HEK293 (cell line): ENCODE data around the gene CAV1.

Experiments used
- CTCF ChIA-PET: fragments of 350-600 bp; formaldehyde crosslinking; extraction: SDS; loops from one replicate; lab custom pipeline; 2021; ENCODE audit warnings: antibody characterized with exemption; lab: Yijun Ruan, JAX
- POLR2A ChIA-PET: fragments of 300-600 bp; formaldehyde crosslinking; extraction: SDS; loops from one replicate; lab custom pipeline; 2020; ENCODE audit warnings: antibody characterized with exemption, inconsistent platforms; lab: Yijun Ruan, JAX
- H3K27ac ChIP-seq: fragments of 200-500 bp; sonication (Bioruptor generic); 2 replicates; pipeline ENCODE4 v1.5.1; 2014; ENCODE audit warnings: low read depth, low read length, control low read depth, inconsistent platforms; ENCODE audit errors: extremely low read depth
- H3K36me3 ChIP-seq, 2 experiments: fragments of 200-500 bp in 1 of 2; sonication (Bioruptor generic) in 1 of 2; 1 replicate in 1 of 2; 2 replicates in 1 of 2; pipeline ENCODE4 v1.5.1; 2014 to 2017; ENCODE audit warnings: inconsistent platforms in 2 of 2, low read length in 2 of 2; ENCODE audit not compliant: control insufficient read depth in 2 of 2, insufficient read depth in 1 of 2
- H3K4me1 ChIP-seq: fragments of 200-500 bp; sonication (Bioruptor generic); 2 replicates; pipeline ENCODE4 v1.5.1; 2014; ENCODE audit warnings: mild to moderate bottlenecking, low read length, inconsistent platforms; ENCODE audit not compliant: control insufficient read depth, insufficient read depth
- H3K4me3 ChIP-seq: 2 replicates; pipeline ENCODE4 v1.5.1; 2011; ENCODE audit warnings: low read depth, mild to moderate bottlenecking, control low read depth, low read length, moderate library complexity
- H3K9me3 ChIP-seq: fragments of 200-500 bp; sonication (Bioruptor generic); 2 replicates; pipeline ENCODE4 v1.5.1; 2014; ENCODE audit warnings: low read depth, low read length, inconsistent platforms; ENCODE audit not compliant: control insufficient read depth, insufficient read depth
- ELK4 ChIP-seq: IDR thresholded peaks from 2 replicates; pipeline ENCODE4 v1.6.1; 2011; ENCODE audit warnings: mild to moderate bottlenecking, low read depth, low read length, borderline replicate concordance
- KLF10 ChIP-seq: fragments of 450-650 bp; IDR thresholded peaks from 2 replicates; pipeline ENCODE4 v1.5.1; 2018; ENCODE audit warnings: missing biosample characterization, mild to moderate bottlenecking, missing genetic modification characterization
- SCRT2 ChIP-seq: fragments of 450-650 bp; formaldehyde crosslinking; IDR thresholded peaks from 2 replicates; pipeline ENCODE4 v1.5.1; 2016; ENCODE audit warnings: missing biosample characterization, missing genetic modification characterization
- ZBTB1 ChIP-seq: fragments of 450-650 bp; formaldehyde crosslinking; IDR thresholded peaks from 2 replicates; pipeline ENCODE4 v1.5.1; 2016; ENCODE audit warnings: missing biosample characterization, missing genetic modification characterization
- ZBTB8A ChIP-seq: fragments of 450-650 bp; formaldehyde crosslinking; IDR thresholded peaks from 2 replicates; pipeline ENCODE4 v1.5.1; 2016; ENCODE audit warnings: missing biosample characterization, missing genetic modification characterization
- ZFHX2 ChIP-seq: fragments of 450-650 bp; formaldehyde crosslinking; conservative IDR thresholded peaks from 2 replicates; pipeline ENCODE4 v1.5.1; 2016; ENCODE audit warnings: missing biosample characterization, missing genetic modification characterization
- ZNF184 ChIP-seq: fragments of 450-650 bp; IDR thresholded peaks from 2 replicates; pipeline ENCODE4 v1.5.1; 2018; ENCODE audit warnings: missing biosample characterization, mild to moderate bottlenecking, missing genetic modification characterization
- ZNF37A ChIP-seq: fragments of 450-650 bp; IDR thresholded peaks from 2 replicates; pipeline ENCODE4 v1.5.1; 2018; ENCODE audit warnings: missing biosample characterization, missing genetic modification characterization
- ZNF433 ChIP-seq: fragments of 450-650 bp; formaldehyde crosslinking; IDR thresholded peaks from 2 replicates; pipeline ENCODE4 v1.5.1; 2016; ENCODE audit warnings: missing biosample characterization, missing genetic modification characterization, low read depth
- ZNF585B ChIP-seq: fragments of 450-650 bp; formaldehyde crosslinking; IDR thresholded peaks from 2 replicates; pipeline ENCODE4 v1.5.1; 2016; ENCODE audit warnings: missing biosample characterization, missing genetic modification characterization
- ZNF707 ChIP-seq: fragments of 450-650 bp; formaldehyde crosslinking; IDR thresholded peaks from 2 replicates; pipeline ENCODE4 v1.5.1; 2016; ENCODE audit warnings: missing biosample characterization, missing genetic modification characterization
- TF ChIP-seq, protein P1 (sequence below): fragments of 450-650 bp; formaldehyde crosslinking; IDR thresholded peaks from 2 replicates; pipeline ENCODE4 v1.5.1; 2016; ENCODE audit warnings: missing biosample characterization, missing genetic modification characterization
- TF ChIP-seq, protein P2 (sequence below): fragments of 450-650 bp; formaldehyde crosslinking; IDR thresholded peaks from 2 replicates; pipeline ENCODE4 v1.5.1; 2016; ENCODE audit warnings: missing biosample characterization, missing genetic modification characterization
- TF ChIP-seq, protein P3 (sequence below): fragments of 450-650 bp; formaldehyde crosslinking; IDR thresholded peaks from 2 replicates; pipeline ENCODE4 v1.5.1; 2016; ENCODE audit warnings: missing biosample characterization, missing genetic modification characterization
- TF ChIP-seq, protein P4 (sequence below): fragments of 450-650 bp; formaldehyde crosslinking; IDR thresholded peaks from 2 replicates; pipeline ENCODE4 v1.5.1; 2017; ENCODE audit warnings: missing biosample characterization, missing genetic modification characterization

Gene CAV1

DNA sequence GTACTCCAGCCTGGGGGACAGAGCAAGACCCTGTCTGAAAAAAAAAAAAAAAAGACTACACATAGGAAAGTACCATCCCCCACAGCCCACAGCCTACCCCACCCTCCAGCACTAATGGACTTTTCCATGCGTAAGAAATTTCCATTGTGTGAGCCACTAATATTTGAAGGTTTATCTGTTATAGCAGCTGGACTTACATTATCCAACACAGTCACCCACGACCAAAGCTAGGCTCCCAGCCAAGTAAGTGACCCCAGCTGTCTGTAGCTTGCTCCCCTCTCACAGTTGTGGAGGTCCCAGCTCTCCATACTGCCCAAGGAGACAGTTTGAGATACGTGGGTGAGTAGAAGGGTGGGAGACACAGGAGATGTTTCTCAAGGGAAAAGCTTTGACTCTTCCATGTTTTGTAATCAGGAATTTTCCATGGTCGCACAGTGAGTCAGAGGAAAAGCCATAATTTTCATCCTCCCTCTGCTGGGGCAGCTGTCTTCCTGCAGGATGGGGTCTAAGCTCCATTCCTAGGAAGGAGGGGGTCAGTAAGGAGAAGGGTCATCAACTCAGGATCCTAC is 57.4 kb downstream of the CAV1 start:
- 0 out of 2 replicates have a peak, but pooled peaks have one; percentile 12 for TF ChIP-seq ZFHX2
- TF ChIP-seq, protein P1, sequence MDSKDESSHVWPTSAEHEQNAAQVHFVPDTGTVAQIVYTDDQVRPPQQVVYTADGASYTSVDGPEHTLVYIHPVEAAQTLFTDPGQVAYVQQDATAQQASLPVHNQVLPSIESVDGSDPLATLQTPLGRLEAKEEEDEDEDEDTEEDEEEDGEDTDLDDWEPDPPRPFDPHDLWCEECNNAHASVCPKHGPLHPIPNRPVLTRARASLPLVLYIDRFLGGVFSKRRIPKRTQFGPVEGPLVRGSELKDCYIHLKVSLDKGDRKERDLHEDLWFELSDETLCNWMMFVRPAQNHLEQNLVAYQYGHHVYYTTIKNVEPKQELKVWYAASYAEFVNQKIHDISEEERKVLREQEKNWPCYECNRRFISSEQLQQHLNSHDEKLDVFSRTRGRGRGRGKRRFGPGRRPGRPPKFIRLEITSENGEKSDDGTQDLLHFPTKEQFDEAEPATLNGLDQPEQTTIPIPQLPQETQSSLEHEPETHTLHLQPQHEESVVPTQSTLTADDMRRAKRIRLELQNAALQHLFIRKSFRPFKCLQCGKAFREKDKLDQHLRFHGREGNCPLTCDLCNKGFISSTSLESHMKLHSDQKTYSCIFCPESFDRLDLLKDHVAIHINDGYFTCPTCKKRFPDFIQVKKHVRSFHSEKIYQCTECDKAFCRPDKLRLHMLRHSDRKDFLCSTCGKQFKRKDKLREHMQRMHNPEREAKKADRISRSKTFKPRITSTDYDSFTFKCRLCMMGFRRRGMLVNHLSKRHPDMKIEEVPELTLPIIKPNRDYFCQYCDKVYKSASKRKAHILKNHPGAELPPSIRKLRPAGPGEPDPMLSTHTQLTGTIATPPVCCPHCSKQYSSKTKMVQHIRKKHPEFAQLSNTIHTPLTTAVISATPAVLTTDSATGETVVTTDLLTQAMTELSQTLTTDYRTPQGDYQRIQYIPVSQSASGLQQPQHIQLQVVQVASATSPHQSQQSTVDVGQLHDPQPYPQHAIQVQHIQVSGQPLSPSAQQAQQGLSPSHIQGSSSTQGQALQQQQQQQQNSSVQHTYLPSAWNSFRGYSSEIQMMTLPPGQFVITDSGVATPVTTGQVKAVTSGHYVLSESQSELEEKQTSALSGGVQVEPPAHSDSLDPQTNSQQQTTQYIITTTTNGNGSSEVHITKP (tag by site-specific recombination): peak; percentile 74
- no peak for TF ChIP-seq ZNF184 (tag by site-specific recombination)
- TF ChIP-seq, all 188 proteins: peak for 2
- CTCF ChIA-PET: interaction anchor here (0.6 to 2.0 kb wide), 11 partner anchors 9 to 406 kb away, joined by 3 to 10 read pairs (median 4); no protein-coding TSS in a partner anchor
- Histone ChIP-seq H3K4me1 (peaks cover 2% of the 10 kb centered on the region; the same call in 1 of the 2 replicates), H3K4me3 (no peak overlapping the region), H3K9me3 (no peaks in the 10 kb centered on the region), H3K27ac (no peak overlapping the region), H3K36me3 (no peaks in the 10 kb centered on the region)
- POLR2A ChIA-PET: no interaction called here

- POLR2A ChIA-PET: no interaction called here
- TF ChIP-seq ELK4 (no peak), ZBTB8A (tag by site-specific recombination) (no peak), KLF10 (tag by site-specific recombination) (no peak)
- H3K4me1 ChIP-seq: no peaks in the 10 kb centered on the region
- CTCF ChIA-PET: interaction anchor here (0.6 to 2.0 kb wide), 8 partner anchors 8 to 407 kb away, joined by 3 to 10 read pairs (median 4); no protein-coding TSS in a partner anchor
- no peak overlapping the region for H3K27ac ChIP-seq
- H3K4me3 ChIP-seq: no peak overlapping the region
- no peaks in the 10 kb centered on the region for H3K36me3 ChIP-seq
- H3K9me3 ChIP-seq: no peaks in the 10 kb centered on the region
Measured at GRCh38 chr7:116582806-116583444, 58.1 kb downstream of the CAV1 start.

DNA sequence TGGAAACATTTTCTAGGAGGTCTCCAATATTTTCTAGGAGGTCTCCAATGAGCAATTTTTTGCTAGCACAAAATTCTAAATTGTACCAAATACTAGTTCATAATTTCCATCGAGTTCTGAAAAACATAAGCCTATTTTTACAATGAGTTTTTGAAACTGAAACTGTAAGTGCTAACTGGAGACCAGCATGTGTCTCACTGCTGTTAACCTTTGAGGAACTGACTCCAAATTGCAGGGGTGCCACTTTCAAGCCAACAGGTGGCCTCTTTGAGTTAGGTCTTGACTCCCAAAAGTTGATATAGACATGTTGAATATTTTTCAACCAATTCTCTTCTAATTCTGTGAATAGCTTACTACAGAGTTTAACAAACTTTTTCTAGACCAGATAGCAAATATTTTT is 58.8 kb downstream of the CAV1 start:
- no peaks in the 10 kb centered on the region for H3K9me3 ChIP-seq
- no peak for TF ChIP-seq ZNF585B
- 0 out of 2 replicates have a peak, but pooled peaks have one; percentile 27 for TF ChIP-seq SCRT2 (tag by site-specific recombination)
- no peak for TF ChIP-seq ZNF433
- H3K4me3 ChIP-seq: no peak overlapping the region
- ChIA-PET POLR2A (no interaction called here), CTCF (no interaction called here)
- H3K36me3 ChIP-seq: no peaks in the 10 kb centered on the region
- no peak overlapping the region for H3K27ac ChIP-seq
- no peaks in the 10 kb centered on the region for H3K4me1 ChIP-seq

DNA sequence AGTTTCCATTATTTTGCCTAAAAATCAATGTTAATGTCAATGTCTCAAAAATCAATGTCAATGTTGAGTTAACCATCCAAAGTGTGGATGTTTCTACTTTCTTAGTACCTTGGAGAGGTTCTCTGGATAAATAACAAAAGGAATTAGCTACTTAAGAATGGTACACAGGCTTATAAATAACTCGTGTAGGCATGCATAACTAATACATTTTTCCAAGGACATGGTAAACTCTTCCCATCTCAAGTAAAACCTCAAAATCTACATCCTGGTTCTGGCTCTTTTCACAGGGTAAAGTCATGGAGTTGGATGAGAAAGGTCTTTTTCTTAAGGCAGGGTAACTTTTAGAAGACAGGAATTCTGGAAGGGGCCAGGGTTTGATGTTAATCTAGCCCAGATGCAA is 59.9 kb downstream of the CAV1 start:
- H3K9me3 ChIP-seq: no peaks in the 10 kb centered on the region
- no peaks in the 10 kb centered on the region for H3K36me3 ChIP-seq
- POLR2A ChIA-PET: no interaction called here
- CTCF ChIA-PET: interaction anchor here (0.6 to 2.0 kb wide), 5 partner anchors 58 to 353 kb away, joined by 3 to 14 read pairs (median 3); no protein-coding TSS in a partner anchor
- no peak for TF ChIP-seq ZNF707 (tag by site-specific recombination)
- TF ChIP-seq ZBTB1: no peak
- TF ChIP-seq, protein P2, sequence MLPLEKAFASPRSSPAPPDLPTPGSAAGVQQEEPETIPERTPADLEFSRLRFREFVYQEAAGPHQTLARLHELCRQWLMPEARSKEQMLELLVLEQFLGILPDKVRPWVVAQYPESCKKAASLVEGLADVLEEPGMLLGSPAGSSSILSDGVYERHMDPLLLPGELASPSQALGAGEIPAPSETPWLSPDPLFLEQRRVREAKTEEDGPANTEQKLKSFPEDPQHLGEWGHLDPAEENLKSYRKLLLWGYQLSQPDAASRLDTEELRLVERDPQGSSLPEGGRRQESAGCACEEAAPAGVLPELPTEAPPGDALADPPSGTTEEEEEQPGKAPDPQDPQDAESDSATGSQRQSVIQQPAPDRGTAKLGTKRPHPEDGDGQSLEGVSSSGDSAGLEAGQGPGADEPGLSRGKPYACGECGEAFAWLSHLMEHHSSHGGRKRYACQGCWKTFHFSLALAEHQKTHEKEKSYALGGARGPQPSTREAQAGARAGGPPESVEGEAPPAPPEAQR (tag by site-specific recombination): no peak
- TF ChIP-seq, protein P3, sequence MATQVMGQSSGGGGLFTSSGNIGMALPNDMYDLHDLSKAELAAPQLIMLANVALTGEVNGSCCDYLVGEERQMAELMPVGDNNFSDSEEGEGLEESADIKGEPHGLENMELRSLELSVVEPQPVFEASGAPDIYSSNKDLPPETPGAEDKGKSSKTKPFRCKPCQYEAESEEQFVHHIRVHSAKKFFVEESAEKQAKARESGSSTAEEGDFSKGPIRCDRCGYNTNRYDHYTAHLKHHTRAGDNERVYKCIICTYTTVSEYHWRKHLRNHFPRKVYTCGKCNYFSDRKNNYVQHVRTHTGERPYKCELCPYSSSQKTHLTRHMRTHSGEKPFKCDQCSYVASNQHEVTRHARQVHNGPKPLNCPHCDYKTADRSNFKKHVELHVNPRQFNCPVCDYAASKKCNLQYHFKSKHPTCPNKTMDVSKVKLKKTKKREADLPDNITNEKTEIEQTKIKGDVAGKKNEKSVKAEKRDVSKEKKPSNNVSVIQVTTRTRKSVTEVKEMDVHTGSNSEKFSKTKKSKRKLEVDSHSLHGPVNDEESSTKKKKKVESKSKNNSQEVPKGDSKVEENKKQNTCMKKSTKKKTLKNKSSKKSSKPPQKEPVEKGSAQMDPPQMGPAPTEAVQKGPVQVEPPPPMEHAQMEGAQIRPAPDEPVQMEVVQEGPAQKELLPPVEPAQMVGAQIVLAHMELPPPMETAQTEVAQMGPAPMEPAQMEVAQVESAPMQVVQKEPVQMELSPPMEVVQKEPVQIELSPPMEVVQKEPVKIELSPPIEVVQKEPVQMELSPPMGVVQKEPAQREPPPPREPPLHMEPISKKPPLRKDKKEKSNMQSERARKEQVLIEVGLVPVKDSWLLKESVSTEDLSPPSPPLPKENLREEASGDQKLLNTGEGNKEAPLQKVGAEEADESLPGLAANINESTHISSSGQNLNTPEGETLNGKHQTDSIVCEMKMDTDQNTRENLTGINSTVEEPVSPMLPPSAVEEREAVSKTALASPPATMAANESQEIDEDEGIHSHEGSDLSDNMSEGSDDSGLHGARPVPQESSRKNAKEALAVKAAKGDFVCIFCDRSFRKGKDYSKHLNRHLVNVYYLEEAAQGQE: peak; percentile 40; the same call in 1 of the 2 replicates
- TF ChIP-seq, protein P4, sequence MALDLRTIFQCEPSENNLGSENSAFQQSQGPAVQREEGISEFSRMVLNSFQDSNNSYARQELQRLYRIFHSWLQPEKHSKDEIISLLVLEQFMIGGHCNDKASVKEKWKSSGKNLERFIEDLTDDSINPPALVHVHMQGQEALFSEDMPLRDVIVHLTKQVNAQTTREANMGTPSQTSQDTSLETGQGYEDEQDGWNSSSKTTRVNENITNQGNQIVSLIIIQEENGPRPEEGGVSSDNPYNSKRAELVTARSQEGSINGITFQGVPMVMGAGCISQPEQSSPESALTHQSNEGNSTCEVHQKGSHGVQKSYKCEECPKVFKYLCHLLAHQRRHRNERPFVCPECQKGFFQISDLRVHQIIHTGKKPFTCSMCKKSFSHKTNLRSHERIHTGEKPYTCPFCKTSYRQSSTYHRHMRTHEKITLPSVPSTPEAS (tag by site-specific recombination): no peak
- TF ChIP-seq ZNF37A (tag by site-specific recombination): no peak
- no peak for TF ChIP-seq ZNF585B
- H3K4me1 ChIP-seq: no peaks in the 10 kb centered on the region
- no peak overlapping the region for H3K4me3 ChIP-seq
- H3K27ac ChIP-seq: no peak overlapping the region
